NCI-H2029 treated with DMSO at 0.1 percent for 48 hours (cell line): Measurements from ENCODE around the gene AGR2.
"Not testable (repeated sequence)": the region's sequence is repeated elsewhere in the genome, so short reads cannot be mapped to it uniquely, and the experiment has no call there.

ENCODE experiments used
- DNase-seq: peaks from one replicate; lab custom pipeline; 2025; lab: John Stamatoyannopoulos, UW

AGR2 gene

DNA sequence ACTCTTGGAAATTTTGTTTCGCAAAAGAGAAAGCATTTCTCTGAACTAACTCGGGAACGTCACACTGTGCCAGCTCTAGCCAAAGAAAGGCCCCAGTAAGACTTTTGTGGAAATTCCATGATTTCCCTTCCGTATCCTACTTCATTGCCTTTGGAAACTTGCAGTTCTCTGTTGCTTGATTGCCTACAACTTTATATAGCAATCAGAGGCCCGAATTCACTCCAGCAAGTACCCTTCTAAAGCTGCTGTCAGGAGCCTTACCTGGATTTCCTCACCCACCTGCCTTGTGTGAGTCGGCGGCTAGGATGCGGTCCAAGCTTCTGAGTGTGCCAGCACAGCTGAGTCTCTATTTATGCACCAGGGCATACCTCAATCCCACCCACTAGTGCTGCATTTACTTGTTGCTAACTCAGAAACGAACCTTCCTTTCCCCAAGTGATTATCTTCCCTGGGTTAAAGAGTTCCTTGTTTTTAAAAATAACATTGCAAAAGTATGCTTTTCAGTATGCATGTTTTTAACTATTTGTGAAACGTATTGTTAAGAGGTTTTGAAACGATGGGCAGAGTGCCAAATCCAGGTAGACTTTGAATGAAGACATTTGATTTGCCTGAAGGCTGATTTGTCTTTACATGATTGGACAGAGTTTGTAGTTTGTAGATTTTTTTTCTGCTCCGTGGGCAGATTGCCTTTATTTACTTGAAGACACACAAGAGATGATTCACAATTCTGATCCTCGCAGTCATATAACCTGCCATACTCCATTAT lies at the start of gene AGR2:
Gene AGR2 (minus strand): TSS at position 326 of the 766 bp plus-strand sequence. CDS start 3,203 bp downstream, outside the sequence.
- DNase-seq, result peak; percentile 45

- DNase-seq, result not testable (repeated sequence)
Measured at GRCh38 chr7:16853189-16853588, 48.4 kb upstream of the AGR2 start.

DNA sequence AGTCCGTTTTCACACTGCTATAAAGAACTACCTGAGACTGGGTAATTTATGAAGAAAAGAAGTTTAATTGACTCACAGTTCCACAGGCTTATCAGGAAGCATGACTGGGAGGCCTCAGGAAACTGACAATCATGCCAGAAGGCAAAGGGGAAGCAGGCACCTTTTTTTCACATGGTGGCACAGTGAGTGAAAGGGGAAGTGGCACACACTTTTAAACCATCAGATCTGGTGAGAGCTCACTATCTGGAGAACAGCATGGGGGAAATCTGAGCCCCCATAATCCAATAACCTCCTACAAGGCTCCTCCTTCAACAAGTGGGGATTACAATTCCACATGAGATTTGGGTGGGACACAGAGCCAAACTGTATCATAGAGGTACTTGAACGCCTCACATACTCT lies 47.0 kb upstream of the AGR2 start:
- DNase-seq, result no peak

DNA sequence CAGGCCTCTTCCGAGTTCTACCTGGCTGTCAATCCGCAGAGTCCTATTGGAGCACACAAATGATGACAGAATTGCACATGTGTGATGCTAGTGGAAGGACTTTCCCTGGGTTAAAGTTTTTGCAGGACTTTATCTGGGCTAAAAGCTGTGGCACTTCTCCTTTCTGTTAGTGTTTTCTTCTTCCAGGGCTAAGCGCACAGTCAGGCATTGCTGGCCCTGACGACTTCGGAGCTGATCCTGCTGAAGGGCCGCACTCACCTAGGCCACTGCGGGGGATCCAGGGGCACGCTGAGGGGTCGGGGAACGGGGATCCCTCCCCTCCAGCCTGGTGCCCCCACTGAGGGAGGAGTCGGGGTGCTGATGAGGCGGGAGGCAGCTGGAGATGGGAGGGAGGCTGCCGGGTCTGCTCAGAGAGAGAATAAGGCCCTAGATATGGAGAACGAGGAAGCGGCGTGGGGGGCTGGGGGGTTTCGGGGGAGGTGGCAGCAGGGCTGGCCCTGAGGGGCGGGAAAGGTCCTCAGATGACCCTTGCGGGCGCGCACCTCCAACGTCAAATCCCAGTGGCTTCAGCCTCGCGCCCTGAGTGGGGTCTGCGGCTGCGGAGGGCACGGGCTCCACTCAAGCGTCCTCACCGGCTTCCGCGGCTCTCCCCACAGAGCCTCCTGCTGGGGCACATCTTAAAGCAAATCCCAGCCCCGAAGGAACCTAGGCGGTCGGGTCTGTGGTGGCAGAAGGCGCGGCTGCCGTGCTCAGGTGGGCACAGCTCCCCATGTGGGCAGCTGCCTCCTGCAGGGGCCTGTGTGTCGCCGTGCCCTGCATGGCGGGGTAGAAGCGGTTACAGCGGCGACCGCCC lies 46.0 kb upstream of the AGR2 start:
- no peak for DNase-seq

DNA sequence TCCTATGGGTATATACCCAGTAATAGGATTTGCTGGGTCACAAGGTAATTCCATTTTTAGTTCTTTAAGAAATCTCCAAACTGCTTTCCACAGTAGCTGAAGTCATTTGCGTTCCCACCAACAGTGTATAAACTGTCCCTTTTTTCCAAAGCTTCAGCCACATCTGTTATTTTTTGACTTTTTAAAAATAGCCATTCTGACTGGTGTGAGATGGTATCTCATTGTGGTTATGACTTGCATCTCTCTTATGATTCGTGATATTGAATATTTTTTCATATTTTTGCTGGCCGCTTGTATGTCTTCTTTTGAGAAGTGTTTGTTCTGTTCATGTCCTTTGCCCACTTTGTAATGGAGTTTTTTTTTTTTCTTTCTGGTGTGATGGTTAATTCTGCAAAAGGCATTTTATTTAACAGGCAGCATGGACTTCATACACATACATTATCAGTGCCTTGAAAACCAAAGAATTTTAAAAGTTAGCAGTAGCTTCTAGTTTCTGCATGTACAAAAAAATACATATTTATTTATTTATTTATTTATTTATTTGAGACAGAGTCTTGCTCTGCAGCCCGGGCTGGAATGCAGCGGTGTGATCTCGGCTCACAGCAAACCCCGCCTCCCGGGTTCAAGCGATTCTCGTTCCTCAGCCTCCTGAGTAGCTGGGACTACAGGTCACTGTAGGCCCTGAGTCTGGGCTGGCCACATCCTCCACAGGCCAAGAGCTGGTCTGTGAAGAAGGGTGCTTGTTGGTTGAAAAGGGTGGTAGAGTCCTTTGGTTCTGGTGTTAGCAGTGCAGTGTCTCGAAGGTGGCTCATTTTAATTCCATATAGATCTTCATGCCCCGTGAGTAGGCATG lies 44.7 kb upstream of the AGR2 start:
- DNase-seq, result no peak

DNA sequence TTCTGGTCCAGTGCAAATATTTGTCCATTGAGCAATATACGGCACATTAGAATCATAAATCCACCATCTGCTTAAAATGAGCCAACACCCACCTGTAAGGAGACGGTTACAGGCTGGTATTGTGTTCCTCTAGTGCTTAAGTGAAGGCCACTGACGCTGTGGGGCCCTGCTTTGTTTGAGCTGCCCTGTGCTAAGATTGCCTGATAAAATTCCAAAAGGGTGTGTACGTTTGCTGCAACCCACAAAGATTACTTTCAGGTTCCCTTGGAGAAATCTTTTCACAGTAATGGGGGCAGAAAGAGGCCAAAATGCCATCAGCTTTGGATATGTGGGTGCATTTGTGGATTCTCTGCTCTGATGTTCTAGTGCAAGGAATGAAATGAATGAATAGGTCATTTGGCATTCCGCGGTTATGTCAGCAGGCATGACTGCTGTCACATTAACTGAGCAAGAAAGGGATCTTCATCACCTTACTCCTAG lies 42.6 kb upstream of the AGR2 start:
- peak; percentile 62 for DNase-seq

GRCh38 chr7:16846601-16847165 lies 41.9 kb upstream of the AGR2 start:
- DNase-seq, result no peak

- DNase-seq, result no peak
Measured at GRCh38 chr7:16845746-16846145, 40.9 kb upstream of the AGR2 start.

DNA sequence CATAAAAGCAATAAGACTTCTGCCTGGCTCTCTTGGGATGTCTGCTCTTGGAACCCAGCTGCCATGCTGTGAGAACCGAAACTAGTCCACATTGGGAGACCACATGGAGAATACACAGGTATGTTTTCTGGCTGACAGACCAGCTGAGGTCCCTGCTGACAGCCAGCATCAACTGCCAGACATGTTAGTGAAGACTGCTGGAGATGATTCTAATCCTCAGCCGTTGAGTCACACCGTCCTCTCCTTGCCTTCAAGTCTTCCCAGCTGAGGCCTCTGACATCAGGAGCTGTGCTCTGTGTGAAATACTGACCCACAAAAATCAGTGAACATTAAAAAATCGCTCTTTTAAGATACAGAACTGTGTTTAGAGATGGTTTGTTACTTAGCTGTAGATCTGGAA lies 36.9 kb upstream of the AGR2 start:
- DNase-seq, result no peak

DNA sequence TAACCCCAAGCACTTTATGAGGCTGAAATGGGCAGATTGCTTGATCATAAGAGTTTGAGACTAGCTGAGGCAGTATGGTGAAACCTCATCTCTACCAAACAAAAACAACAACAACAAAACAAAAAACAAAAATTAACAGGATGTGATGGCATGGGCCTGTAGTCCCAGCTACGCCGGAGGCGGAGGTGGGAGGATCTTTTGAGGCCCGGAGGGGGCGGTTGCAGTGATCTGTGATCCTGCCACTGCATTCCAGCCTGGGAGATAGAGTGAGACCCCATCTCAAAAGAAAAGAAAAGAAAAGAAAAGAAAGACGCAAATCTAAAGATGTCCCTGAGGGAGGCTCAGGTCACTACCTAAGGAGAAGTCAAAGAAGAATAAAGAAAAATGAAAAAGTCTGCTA lies 35.3 kb upstream of the AGR2 start:
- no peak for DNase-seq

DNA sequence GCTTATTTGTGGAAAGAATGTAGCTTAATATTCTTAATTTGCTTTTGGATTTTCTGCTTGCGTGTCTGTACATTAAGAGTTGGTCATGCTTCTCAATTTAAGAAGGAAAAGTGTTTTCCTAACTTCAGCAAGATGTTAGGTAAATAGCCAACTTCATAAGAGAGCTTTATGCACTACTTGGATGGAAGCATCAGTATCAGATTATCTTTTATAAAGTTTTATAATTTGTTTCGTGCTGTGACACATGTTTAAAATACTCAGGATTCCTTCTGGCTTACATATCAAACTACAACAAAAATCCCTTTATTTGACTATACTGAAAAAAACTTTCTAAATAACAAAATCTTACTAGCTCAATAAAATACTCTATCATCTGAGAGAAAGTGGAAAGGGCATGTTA lies 34.8 kb upstream of the AGR2 start:
- DNase-seq, result no peak

- no peak for DNase-seq
Measured at GRCh38 chr7:16838891-16839290, 34.1 kb upstream of the AGR2 start.

- no peak for DNase-seq
Measured at GRCh38 chr7:16838386-16838785, 33.6 kb upstream of the AGR2 start.

DNA sequence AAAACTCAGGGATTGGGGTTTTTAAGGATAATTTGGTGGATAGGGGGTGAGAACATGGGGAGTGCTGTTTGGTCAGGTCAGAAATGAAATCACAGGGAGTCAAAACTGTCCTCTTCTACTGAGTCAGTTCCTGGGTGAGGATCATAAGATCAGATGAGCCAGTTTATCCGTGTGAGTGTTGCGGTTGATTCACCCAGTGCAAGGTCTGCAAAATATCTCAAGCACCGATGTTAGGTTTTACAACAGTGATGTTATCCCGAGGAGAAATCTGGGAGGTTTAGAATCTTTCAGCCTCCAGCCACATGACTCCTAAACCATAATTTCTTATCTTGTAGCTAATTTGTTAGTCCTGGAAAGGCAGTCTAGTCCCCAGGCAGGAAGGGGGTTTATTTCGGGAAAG lies 31.7 kb upstream of the AGR2 start:
- DNase-seq, result no peak

DNA sequence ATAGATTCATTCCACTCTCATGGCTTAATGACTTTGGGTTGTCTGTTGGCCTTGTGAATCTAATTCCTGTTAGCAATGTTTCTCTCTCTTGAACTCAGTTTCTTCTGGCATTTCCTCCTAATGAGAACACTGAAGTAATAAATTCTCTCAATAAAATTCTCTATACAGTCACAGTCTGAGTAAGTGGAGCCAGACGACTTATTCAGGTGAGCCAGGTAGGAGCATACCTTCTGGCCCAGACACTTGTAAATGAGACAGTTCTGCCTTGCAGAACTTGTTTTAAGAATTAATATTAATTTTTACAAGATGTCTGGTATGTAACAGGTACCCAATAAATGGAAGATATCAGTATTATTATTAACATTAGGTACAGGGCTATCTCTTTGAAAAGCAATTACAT lies 28.6 kb upstream of the AGR2 start:
- no peak for DNase-seq

GRCh38 chr7:16826060-16826459 lies 21.3 kb upstream of the AGR2 start:
- no peak for DNase-seq

- no peak for DNase-seq
Measured at GRCh38 chr7:16822029-16822428, 17.2 kb upstream of the AGR2 start.

DNA sequence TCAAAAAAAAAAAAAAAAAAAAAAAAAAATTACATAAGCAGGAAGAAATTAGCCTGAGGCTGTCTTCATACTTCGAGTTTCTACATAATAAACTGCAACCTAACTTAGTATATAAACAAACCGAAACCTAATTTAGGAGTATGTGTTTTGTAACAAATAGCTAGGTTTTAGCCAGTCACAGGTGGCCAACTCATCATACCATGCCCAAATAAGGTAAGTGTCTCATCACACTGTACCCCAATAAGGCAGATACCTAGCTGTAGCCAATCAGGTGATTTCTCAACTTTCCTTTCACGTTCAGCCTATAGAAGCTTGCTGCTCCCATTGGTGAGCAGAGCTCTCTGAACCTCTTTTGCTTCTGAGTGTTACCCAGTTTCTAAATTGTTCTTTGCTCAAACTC lies 13.9 kb upstream of the AGR2 start:
- DNase-seq, result no peak

DNA sequence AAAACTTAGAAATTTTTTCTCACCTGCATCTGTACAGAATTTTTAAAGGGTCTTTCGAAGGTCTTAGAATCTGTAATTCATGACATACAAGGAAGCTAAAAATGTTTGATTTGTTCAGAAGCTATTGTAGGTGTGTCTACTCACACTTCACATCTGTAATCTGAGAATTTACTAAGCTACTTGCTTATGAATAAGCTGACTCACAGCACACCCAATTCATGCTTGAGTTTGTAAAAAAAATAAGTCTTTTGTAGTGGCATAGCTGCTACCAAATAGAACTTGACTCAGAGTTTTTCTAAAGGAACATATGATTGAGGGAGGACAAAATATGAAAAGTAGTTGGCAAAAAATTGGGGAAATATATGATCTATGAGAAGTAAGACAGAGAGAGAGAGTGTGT lies 12.7 kb upstream of the AGR2 start:
- DNase-seq, result peak; percentile 13

DNA sequence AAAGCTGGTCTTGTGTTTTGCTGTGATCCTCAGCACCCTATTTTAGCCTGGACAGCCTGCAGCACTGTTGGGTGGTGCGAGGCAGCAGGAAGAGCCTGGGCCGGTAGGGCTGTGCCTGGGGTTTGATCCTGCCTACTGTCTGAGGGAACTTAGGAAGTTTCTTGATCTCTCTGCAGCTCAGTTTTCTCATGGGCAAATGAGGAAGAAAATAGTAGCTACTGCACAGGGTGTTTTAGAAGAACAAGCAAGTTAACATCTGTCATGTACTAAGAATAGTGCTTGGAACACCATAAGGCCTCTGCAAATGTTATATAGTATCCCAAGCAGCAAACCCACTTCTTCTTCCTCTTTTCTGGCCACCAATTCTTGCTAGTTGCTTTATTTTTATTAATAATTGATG lies 12.0 kb upstream of the AGR2 start:
- no peak for DNase-seq

DNA sequence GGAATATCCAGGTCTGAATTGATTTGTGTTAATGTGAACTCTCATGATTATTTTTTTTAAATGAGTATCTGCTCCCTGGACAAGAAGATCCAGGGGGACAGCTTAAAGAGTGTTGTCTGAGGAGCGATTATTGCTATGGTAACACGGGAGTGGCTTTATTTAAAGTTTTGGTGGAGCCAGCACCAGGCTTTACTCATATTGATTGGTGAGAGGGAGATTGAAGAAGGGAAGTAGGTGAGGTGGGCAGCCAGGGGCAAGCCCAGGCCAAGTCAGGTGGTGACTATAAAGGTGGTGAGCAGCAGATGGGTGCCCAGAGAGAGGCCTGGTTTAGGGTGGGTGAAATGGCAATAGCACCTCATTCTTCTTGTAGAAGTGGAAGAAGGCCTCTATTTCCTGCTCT lies 10.2 kb upstream of the AGR2 start:
- DNase-seq, result no peak

DNA sequence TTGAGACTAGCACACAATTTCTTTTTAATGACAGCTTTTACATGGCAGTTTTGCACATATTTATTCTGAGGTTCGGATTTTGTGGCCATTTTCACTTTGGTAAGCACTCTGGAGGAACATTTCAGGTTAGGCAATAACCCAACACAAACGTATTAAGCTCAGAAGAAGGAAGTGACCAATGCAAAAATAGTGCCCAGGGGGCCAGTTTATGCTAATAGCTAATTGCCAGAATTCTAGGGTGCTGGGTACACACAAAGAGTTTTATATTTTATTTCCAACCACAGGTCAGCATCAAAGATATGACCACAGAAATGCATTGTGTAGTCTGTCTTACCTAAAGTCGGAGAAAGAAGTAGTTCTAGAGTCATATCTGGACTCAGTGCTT lies 8.4 kb upstream of the AGR2 start:
- DNase-seq, result peak; percentile 19
